ENCODE measurements around the gene MIDN.
A peak's percentile ranks its signal among the peaks of the same experiment; 100 is the strongest.

Gene MIDN

GRCh38 chr19:1278074-1278473, 29.7 kb downstream of the MIDN start:
- no peak for TF ChIP-seq ZFX (IDR thresholded peaks at IDR 0.05)
- H3K27ac ChIP-seq, result no peak overlapping the region

- H3K27ac ChIP-seq, result no peak overlapping the region
- TF ChIP-seq CTCF (conservative IDR thresholded peaks at IDR 0.05) (no peak), ZFX (IDR thresholded peaks at IDR 0.05) (no peak)
These were observed 30.6 kb downstream of the MIDN start for GRCh38 chr19:1278713-1279660.

GRCh38 chr19:1279782-1280341, 31.5 kb downstream of the MIDN start:
- TF ChIP-seq CTCF (conservative IDR thresholded peaks at IDR 0.05), result peak; percentile 98
- TF ChIP-seq ZFX (IDR thresholded peaks at IDR 0.05), result no peak
- H3K27ac ChIP-seq, result peak overlapping the region; percentile 7; the same call in 1 of the 2 replicates

GRCh38 chr19:1280636-1281568, 32.5 kb downstream of the MIDN start:
- no peak for TF ChIP-seq ZFX (IDR thresholded peaks at IDR 0.05)
- TF ChIP-seq CTCF (conservative IDR thresholded peaks at IDR 0.05), result no peak

DNA sequence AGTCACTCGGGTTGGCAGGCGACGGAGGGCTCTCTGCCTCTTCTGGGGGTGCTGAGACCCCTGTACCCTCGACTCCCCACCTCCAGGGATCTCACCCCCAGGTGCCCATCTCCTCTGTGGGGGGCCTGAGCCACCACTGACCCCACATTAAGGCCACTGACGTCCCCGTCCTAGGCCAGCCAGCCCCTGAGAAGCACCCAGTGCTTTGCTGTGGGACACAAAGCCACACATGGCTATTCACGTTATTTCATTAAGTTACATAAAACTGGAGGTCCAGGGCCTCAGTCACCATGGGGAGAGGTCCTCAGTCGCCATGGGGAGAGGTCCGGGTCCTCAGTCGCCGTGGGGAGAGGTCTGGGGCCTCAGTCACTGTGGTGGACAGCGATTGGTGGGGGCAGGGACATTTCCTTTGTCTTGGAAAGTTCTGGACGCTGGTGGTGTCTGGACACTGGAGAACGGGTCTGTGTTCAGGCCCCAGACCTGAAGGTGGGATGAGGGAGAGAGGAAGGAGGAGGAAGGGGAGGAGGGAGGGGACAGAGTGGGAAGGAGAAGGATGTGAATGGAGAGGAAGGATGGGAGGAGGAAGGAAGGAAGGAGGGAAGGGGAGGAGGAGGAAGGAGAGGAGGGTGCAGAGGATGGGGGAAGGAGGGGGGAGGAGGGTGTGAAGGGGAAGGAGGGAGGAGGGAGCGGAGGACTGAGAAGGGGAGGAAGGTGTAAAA, 33.3 kb downstream of the MIDN start:
- H3K27ac ChIP-seq, result no peak overlapping the region
- TF ChIP-seq CTCF (conservative IDR thresholded peaks at IDR 0.05) (no peak), ZFX (IDR thresholded peaks at IDR 0.05) (no peak)

More at GRCh38 chr19:1280636-1281568, 32.5 kb downstream of the MIDN start:
- no peak overlapping the region for H3K27ac ChIP-seq

GRCh38 chr19:1282588-1283206, 34.3 kb downstream of the MIDN start:
- H3K27ac ChIP-seq, result peak overlapping the region; percentile 83
- TF ChIP-seq ZFX (IDR thresholded peaks at IDR 0.05), result no peak
- TF ChIP-seq CTCF (conservative IDR thresholded peaks at IDR 0.05), result no peak
